Esophagus squamous epithelium (tissue), 5 donors: ENCODE results near the gene TSSK3. TPM values are rescaled to one million over a fixed set of nuclear protein-coding genes. Genes with fewer than 3 reads are reported as not detected.

Experiments
- DNase-seq: peaks from one replicate; lab custom pipeline; 2025; lab: John Stamatoyannopoulos, UW
- H3K27ac ChIP-seq, 4 donors: fragments of 200-600 bp; sonication (generic); one replicate each; pipeline ENCODE4 v1.5.1; 2016 to 2019; ENCODE audit warnings: mild to moderate bottlenecking in 1 of 4
- H3K27me3 ChIP-seq, 4 donors: fragments of 200-600 bp; sonication (generic); 1 replicate in 3 of 4; 2 replicates in 1 of 4; pipeline versions ENCODE4 v1.5.1 to v1.6.0; 2017 to 2021; ENCODE audit warnings: antibody characterized with exemption in 1 of 4
- H3K36me3 ChIP-seq, 3 donors: fragments of 200-600 bp; sonication (generic); one replicate each; pipeline ENCODE4 v1.5.1; 2016 to 2019
- H3K4me1 ChIP-seq, 3 donors: fragments of 200-600 bp; sonication (generic); one replicate each; pipeline ENCODE4 v1.5.1; 2017 to 2019
- H3K4me3 ChIP-seq, 4 donors: fragments of 200-600 bp; sonication (generic); 1 replicate in 3 of 4; 2 replicates in 1 of 4; pipeline ENCODE4 v1.5.1; 2016 to 2019; ENCODE audit warnings: mild to moderate bottlenecking in 2 of 4, moderate library complexity in 1 of 4
- H3K9me3 ChIP-seq, 3 donors: fragments of 200-600 bp; sonication (generic); one replicate each; pipeline ENCODE4 v1.5.1; 2016 to 2019
- POLR2A ChIP-seq, 4 donors: fragments of 450-650 bp; IDR thresholded peaks; one replicate each; pipeline ENCODE4 v1.6.1; 2017; ENCODE audit warnings: antibody characterized with exemption in 4 of 4, mild to moderate bottlenecking in 4 of 4, moderate library complexity in 3 of 4
- WGBS, 2 donors: methylation state at CpG; one replicate each; pipeline ENCODE4 v1.1.5; 2018; 5-methylcytosine and 5-hydroxymethylcytosine counted together
- intact Hi-C: fragments of 100-400 bp; cut with DNase I; formaldehyde crosslinking; loops from one replicate; pipeline ENCODE4 v1.15.0; 2022
- total RNA-seq, 4 donors: library from RNA; depleted of rRNA; stranded (reverse); fragments of >200 nt; gene quantifications; one replicate each; pipeline ENCODE4 v1.1.0, GENCODE V29; 2016
- TF ChIP-seq, protein P1 (sequence below), 6 experiments: fragments of 450-650 bp in 4 of 6; fragments of 200-600 bp in 2 of 6; sonication (generic) in 2 of 6; IDR thresholded peaks; one replicate each; pipeline ENCODE4 v1.5.1; 2016 to 2019; ENCODE audit warnings: antibody characterized with exemption in 6 of 6, mild to moderate bottlenecking in 4 of 6, moderate library complexity in 4 of 6
- donor health status: DM: yes; HTN: yes; CAD: no.

The TSSK3 gene
- total RNA-seq, 4 donors from 2014 or later, result 0.31 to 0.57 TPM; not detected in 2

DNA sequence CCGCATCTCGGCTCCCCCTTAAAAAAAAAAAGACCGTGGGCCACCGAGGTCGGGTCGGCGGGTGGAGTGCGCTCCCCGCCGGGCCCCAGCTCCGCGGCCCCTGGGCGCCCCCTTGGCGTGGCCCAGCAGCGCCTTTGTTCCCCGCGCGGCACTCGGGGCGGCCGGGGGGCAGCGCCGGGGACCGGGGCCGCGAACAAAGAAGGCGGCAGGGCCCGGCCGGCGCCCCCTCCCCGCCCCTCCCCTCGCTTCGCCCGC is 26.9 kb upstream of the TSSK3 start:
- intact Hi-C loops, result no loop called here
- Histone ChIP-seq H3K4me1 (peaks cover 35 to 69% (median 37%) of the 10 kb centered on the region in 3 donors), H3K27me3 (peaks cover 0 to 14% (median 0%) of the 10 kb centered on the region in 4 donors), H3K27ac (peak overlapping the region; percentile 25 to 78 (median 60)), H3K36me3 (peaks cover 5 to 40% (median 11%) of the 10 kb centered on the region in 3 donors), H3K9me3 (no peaks in the 10 kb centered on the region), H3K4me3 (peak overlapping the region; percentile 49 to 86 (median 65))
- TF ChIP-seq, protein P1, sequence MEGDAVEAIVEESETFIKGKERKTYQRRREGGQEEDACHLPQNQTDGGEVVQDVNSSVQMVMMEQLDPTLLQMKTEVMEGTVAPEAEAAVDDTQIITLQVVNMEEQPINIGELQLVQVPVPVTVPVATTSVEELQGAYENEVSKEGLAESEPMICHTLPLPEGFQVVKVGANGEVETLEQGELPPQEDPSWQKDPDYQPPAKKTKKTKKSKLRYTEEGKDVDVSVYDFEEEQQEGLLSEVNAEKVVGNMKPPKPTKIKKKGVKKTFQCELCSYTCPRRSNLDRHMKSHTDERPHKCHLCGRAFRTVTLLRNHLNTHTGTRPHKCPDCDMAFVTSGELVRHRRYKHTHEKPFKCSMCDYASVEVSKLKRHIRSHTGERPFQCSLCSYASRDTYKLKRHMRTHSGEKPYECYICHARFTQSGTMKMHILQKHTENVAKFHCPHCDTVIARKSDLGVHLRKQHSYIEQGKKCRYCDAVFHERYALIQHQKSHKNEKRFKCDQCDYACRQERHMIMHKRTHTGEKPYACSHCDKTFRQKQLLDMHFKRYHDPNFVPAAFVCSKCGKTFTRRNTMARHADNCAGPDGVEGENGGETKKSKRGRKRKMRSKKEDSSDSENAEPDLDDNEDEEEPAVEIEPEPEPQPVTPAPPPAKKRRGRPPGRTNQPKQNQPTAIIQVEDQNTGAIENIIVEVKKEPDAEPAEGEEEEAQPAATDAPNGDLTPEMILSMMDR (IDR thresholded peaks at IDR 0.05), result no peak
- TF ChIP-seq POLR2A (IDR thresholded peaks at IDR 0.05), result no peak
- DNase-seq, result no peak
- WGBS, 2 donors, result no CpG with 5 or more reads among the region's 34 CpGs

DNA sequence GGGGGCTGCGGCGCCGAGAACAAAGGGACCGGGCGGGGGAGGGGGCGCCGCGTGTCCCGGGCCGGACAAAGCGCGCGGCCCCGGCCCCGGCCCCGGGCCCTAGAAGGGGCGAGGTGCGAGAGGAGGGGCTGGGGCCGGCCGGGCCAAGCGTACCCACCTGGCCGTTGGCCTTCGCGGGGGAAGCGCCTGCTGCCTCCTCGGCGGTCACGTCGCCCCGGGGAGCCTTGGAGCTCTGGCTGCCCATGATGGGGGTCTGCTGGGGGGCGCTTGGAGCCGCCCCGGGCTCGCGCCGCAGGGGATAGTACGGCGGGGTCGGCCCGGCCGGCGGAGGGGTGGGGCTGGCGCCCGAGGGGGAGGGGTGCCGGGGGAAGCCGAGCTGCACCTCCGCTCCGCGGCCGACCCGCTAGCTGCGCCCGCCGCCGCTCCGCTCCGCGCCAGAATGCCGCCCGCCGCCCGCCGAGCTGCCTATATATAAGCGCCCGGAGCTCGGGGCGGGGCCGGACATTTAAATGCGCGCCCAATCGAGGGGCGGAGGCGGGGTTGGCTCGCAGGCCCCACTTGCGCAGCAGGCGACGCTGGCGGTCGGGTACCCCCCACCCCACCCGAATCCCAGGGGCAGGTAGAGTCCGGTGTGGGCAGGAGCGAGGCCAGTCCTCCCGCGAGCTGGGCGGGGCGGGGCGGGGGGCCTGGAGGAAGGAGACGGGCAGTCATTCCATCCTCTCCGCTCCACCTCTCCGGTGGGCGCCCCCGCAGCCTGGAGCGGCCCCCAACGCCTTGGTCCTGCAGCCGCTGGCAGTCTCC is 26.3 kb upstream of the TSSK3 start, which contains the start of gene MARCKSL1:
TSS of gene MARCKSL1 (minus strand) at position 444 of the 801 bp plus-strand sequence. CDS start at position 244, 200 bp downstream.
- DNase-seq, result no peak
- H3K27me3 ChIP-seq, result peaks cover 0 to 14% (median 0%) of the 10 kb centered on the region in 4 donors
- H3K4me3 ChIP-seq, result peak within 1 kb of the TSS; percentile 49 to 86 (median 65)
- peaks cover 5 to 35% (median 11%) of the 10 kb centered on the region in 3 donors for H3K36me3 ChIP-seq
- TF ChIP-seq, protein P1 (IDR thresholded peaks at IDR 0.05), result no peak
- peak in 2 of 4 donors; percentile 76 to 83 for TF ChIP-seq POLR2A (IDR thresholded peaks at IDR 0.05)
- WGBS, 2 donors, result 0 to 20% methylated on average over 1 of the region's 95 CpGs
- peaks cover 35 to 69% (median 37%) of the 10 kb centered on the region in 3 donors for H3K4me1 ChIP-seq
- H3K27ac ChIP-seq, result peak within 1 kb of the TSS; percentile 47 to 78 (median 64)
- intact Hi-C loops, result no loop called here
- H3K9me3 ChIP-seq, result no peaks in the 10 kb centered on the region

DNA sequence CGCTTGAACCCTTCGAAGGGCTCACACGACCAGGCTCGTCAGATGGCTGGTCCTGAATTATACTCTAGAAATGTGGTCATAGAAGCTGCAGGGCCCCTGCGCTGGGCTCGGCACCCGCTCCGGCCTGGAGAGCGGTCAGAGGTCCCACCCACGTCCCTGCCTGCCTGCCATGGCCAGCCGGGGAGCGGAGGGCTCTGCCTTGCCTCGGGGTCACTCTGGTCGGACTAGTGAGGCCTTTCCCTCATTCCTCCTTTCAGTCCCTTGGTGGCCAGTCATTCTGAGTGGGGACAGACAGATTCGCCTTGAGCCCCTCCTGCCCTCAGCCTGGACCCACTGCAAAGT is 25.8 kb upstream of the TSSK3 start:
- intact Hi-C loops, result no loop called here

DNA sequence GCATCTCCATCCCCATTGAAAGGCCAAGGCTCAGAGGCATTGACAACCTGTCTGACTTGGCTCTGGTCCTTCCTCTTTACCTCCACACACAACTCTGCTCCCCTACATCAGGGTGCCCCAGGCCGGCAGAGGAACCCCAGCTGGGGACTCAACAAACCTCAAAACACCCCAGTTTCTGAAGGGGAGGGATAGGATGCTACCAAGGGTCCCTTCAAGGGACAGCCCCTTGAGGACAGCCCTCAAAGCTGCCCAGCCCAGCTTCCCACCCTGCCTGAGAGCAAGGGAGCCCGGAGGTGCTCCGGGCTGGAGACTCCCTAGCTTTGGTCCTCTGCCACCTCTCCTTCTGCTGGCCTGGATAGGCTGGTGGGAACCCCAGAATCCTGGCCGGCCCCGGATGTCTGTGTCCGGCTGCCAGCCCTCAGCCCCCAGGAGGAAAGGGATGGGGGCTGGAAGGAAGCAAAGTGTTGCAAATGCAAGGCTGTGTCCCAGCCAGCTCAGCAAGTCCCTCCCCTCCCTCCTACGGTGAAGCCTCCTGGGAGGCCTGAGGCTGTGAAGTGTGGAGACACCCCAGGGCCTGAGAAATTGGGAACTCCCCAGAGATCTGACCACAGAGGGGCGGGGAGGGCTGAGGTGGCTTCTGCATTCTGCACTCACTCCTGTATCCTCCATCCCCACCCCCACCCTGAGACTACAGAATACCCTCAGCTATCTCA is 25.2 kb upstream of the TSSK3 start:
- peaks cover 35 to 65% (median 41%) of the 10 kb centered on the region in 3 donors for H3K4me1 ChIP-seq
- TF ChIP-seq, protein P1 (IDR thresholded peaks at IDR 0.05), result no peak
- no peak for TF ChIP-seq POLR2A (IDR thresholded peaks at IDR 0.05)
- DNase-seq, result no peak
- H3K27me3 ChIP-seq, result peaks cover 0 to 14% (median 0%) of the 10 kb centered on the region in 4 donors
- intact Hi-C loops, result no loop called here
- H3K4me3 ChIP-seq, result no peak overlapping the region
- 38 to 53% methylated on average over 4 to 5 of the region's 8 CpGs for WGBS, 2 donors
- no peaks in the 10 kb centered on the region for H3K9me3 ChIP-seq
- peak overlapping the region in 2 of 4 donors; percentile 73 to 78 for H3K27ac ChIP-seq
- H3K36me3 ChIP-seq, result peaks cover 0 to 24% (median 6%) of the 10 kb centered on the region in 3 donors

More for the DNA sequence above, 25.8 kb upstream of the TSSK3 start:
- 29% methylated on average over 4 of the region's 15 CpGs; no CpG with 5 or more reads in 1 of the 2 donors for WGBS, 2 donors
- Histone ChIP-seq H3K4me3 (peak overlapping the region; percentile 49 to 86 (median 65)), H3K4me1 (peaks cover 35 to 65% (median 39%) of the 10 kb centered on the region in 3 donors), H3K9me3 (no peaks in the 10 kb centered on the region), H3K27ac (peak overlapping the region in 3 of 4 donors; percentile 56 to 78 (median 73)), H3K27me3 (peaks cover 0 to 14% (median 0%) of the 10 kb centered on the region in 4 donors), H3K36me3 (peaks cover 3 to 29% (median 10%) of the 10 kb centered on the region in 3 donors)
- TF ChIP-seq, protein P1 (IDR thresholded peaks at IDR 0.05), result no peak
- TF ChIP-seq POLR2A (IDR thresholded peaks at IDR 0.05), result no peak
- no peak for DNase-seq
